GM23248 (cell line): ENCODE measurements around the gene GMPPA. TPM values are rescaled to one million over a fixed set of nuclear protein-coding genes. Genes with fewer than 3 reads are reported as not detected.

ENCODE experiments used
- DNase-seq: peaks from one replicate; pipeline ENCODE4 v3.0.0-alpha.2; 2015
- H2AFZ ChIP-seq: fragments of 200-600 bp; sonication (generic); 2 replicates; pipeline ENCODE4 v1.6.1; 2016; ENCODE audit warnings: antibody characterized with exemption
- H3F3A ChIP-seq: fragments of 200-600 bp; sonication (generic); 2 replicates; pipeline ENCODE4 v1.6.1; 2016; ENCODE audit warnings: mild to moderate bottlenecking, antibody characterized with exemption, mixed run types; ENCODE audit not compliant: insufficient read depth
- H3K27ac ChIP-seq: fragments of 200-600 bp; sonication (generic); 2 replicates; pipeline ENCODE4 v1.5.1; 2016; ENCODE audit warnings: mild to moderate bottlenecking
- H3K27me3 ChIP-seq: fragments of 200-600 bp; sonication (generic); replicated peaks from 2 replicates; pipeline ENCODE4 v1.6.1; 2016; ENCODE audit warnings: mild to moderate bottlenecking; ENCODE audit not compliant: insufficient read depth
- H3K36me3 ChIP-seq: fragments of 200-600 bp; sonication (generic); 2 replicates; pipeline ENCODE4 v1.6.1; 2016; ENCODE audit warnings: low read depth, mild to moderate bottlenecking
- H3K4me1 ChIP-seq: fragments of 200-600 bp; sonication (generic); 2 replicates; pipeline ENCODE4 v1.6.1; 2016; ENCODE audit warnings: mild to moderate bottlenecking; ENCODE audit not compliant: insufficient read depth
- H3K4me2 ChIP-seq: fragments of 200-600 bp; sonication (generic); one replicate; pipeline ENCODE4 v1.6.1; 2016; ENCODE audit warnings: mild to moderate bottlenecking; ENCODE audit not compliant: unreplicated experiment
- H3K4me3 ChIP-seq: fragments of 200-600 bp; sonication (generic); 2 replicates; pipeline ENCODE4 v1.5.1; 2016; ENCODE audit warnings: mild to moderate bottlenecking
- H3K79me2 ChIP-seq: fragments of 200-600 bp; sonication (generic); 2 replicates; pipeline ENCODE4 v1.6.1; 2016; ENCODE audit warnings: mild to moderate bottlenecking; ENCODE audit not compliant: insufficient read depth
- H3K9ac ChIP-seq: fragments of 200-600 bp; sonication (generic); 2 replicates; pipeline ENCODE4 v1.6.1; 2016; ENCODE audit warnings: mild to moderate bottlenecking
- H3K9me2 ChIP-seq: fragments of 200-600 bp; sonication (generic); 2 replicates; pipeline ENCODE4 v1.6.1; 2016; ENCODE audit warnings: mixed run types, mild to moderate bottlenecking, moderate library complexity; ENCODE audit not compliant: insufficient read depth
- H3K9me3 ChIP-seq: fragments of 200-600 bp; sonication (generic); one replicate; pipeline ENCODE4 v1.6.1; 2017; ENCODE audit warnings: low read depth
- H4K20me1 ChIP-seq: fragments of 200-600 bp; sonication (generic); 2 replicates; pipeline ENCODE4 v1.6.0; 2016; ENCODE audit not compliant: insufficient read depth
- EZH2 ChIP-seq: fragments of 200-600 bp; sonication (generic); IDR thresholded peaks from 2 replicates; pipeline ENCODE4 v1.6.1; 2018; ENCODE audit warnings: antibody characterized with exemption, mild to moderate bottlenecking; ENCODE audit not compliant: insufficient read depth, poor library complexity, severe bottlenecking
- EZH2phosphoT487 ChIP-seq: fragments of 200-600 bp; sonication (generic); IDR thresholded peaks from 2 replicates; pipeline ENCODE4 v1.6.1; 2018; ENCODE audit warnings: antibody characterized with exemption, moderate library complexity, mild to moderate bottlenecking, low read depth; ENCODE audit not compliant: insufficient read depth
- WGBS, 2 experiments: methylation state at CpG; one replicate each; pipeline ENCODE4 v1.1.6; 2015 to 2017; ENCODE audit warnings: low lambda C conversion rate in 2 of 2, low coverage in 1 of 2; ENCODE audit errors: missing lambda C conversion rate in 2 of 2; 5-methylcytosine and 5-hydroxymethylcytosine counted together
- in situ Hi-C: fragments of 300-500 bp; cut with MboI; formaldehyde crosslinking; loops from 2 replicates; pipeline ENCODE4 v1.15.0; 2020
- polyA plus RNA-seq: library from polyadenylated mRNA; unstranded; fragments of >200 nt; fragmentation: Nextera tagmentation; extraction: Ambion mirVana; gene quantifications from 2 replicates; pipeline ENCODE4 v1.2.1, GENCODE V29; 2016
- total RNA-seq: library from RNA; depleted of rRNA; stranded (reverse); fragments of >200 nt; shearing (Covaris generic); gene quantifications from 2 replicates; pipeline ENCODE4 v1.2.3, GENCODE V29; 2014

The GMPPA gene
- total and polyA plus RNA-seq, 2 experiments from 2014 or later = 60.6 to 65.6 TPM

- in situ Hi-C loops = no loop called here
- WGBS, 2 experiments = 75 to 82% methylated on average over 2 of the region's 2 CpGs
- peak; percentile 46 for DNase-seq
These were observed 1.4 kb downstream of the GMPPA start for GRCh38 chr2:219500135-219500534.

GRCh38 chr2:219501849-219502248 lies 3.2 kb downstream of the GMPPA start:
- Histone ChIP-seq H3F3A (no peaks in the 10 kb centered on the region), H3K9me2 (no peaks in the 10 kb centered on the region), H3K4me2 (no peak overlapping the region), H3K9me3 (no peaks in the 10 kb centered on the region), H3K27me3 (no peaks in the 10 kb centered on the region), H3K4me3 (no peak overlapping the region), H2AFZ (no peak overlapping the region), H3K79me2 (peaks cover 26% of the 10 kb centered on the region), H3K27ac (no peak overlapping the region), H3K4me1 (peaks cover 13% of the 10 kb centered on the region), H3K9ac (no peak overlapping the region), H4K20me1 (no peaks in the 10 kb centered on the region), H3K36me3 (peaks cover 4% of the 10 kb centered on the region; the same call in 1 of the 2 replicates)
- DNase-seq = no peak
- WGBS, 2 experiments = 91 to 94% methylated on average over 14 of the region's 14 CpGs
- no peak for TF ChIP-seq EZH2phosphoT487
- no peak for TF ChIP-seq EZH2
- in situ Hi-C loops = no loop called here

More at GRCh38 chr2:219500135-219500534, 1.4 kb downstream of the GMPPA start:
- Histone ChIP-seq H3F3A (no peaks in the 10 kb centered on the region), H3K4me2 (peak overlapping the region; percentile 95), H3K79me2 (peaks cover 26% of the 10 kb centered on the region), H4K20me1 (no peaks in the 10 kb centered on the region), H3K9ac (peak overlapping the region; percentile 99; the same call in 1 of the 2 replicates), H3K36me3 (peaks cover 4% of the 10 kb centered on the region; the same call in 1 of the 2 replicates), H3K9me2 (no peaks in the 10 kb centered on the region), H3K27ac (no peak overlapping the region), H3K4me3 (peak overlapping the region; percentile 97), H3K9me3 (no peaks in the 10 kb centered on the region), H3K4me1 (peaks cover 13% of the 10 kb centered on the region), H3K27me3 (no peaks in the 10 kb centered on the region), H2AFZ (no peak overlapping the region)
- no peak for TF ChIP-seq EZH2phosphoT487
- no peak for TF ChIP-seq EZH2

- no peak overlapping the region for H3K27ac ChIP-seq
- H3K4me3 ChIP-seq = no peak overlapping the region
- no peaks in the 10 kb centered on the region for H4K20me1 ChIP-seq
- H3K36me3 ChIP-seq = peaks cover 4% of the 10 kb centered on the region; the same call in 1 of the 2 replicates
- H3K27me3 ChIP-seq = no peaks in the 10 kb centered on the region
- H3K4me2 ChIP-seq = no peak overlapping the region
- H3K9me3 ChIP-seq = no peaks in the 10 kb centered on the region
- H3K9me2 ChIP-seq = no peaks in the 10 kb centered on the region
- TF ChIP-seq EZH2 (no peak), EZH2phosphoT487 (no peak)
- no peak overlapping the region for H3K9ac ChIP-seq
- H3F3A ChIP-seq = no peaks in the 10 kb centered on the region
- peaks cover 13% of the 10 kb centered on the region for H3K4me1 ChIP-seq
- in situ Hi-C loops = no loop called here
- H3K79me2 ChIP-seq = peaks cover 26% of the 10 kb centered on the region
- DNase-seq = no peak
- no peak overlapping the region for H2AFZ ChIP-seq
These were observed 3.9 kb downstream of the GMPPA start for GRCh38 chr2:219502618-219503017.

GRCh38 chr2:219505585-219505984 lies 6.9 kb downstream of the GMPPA start:
- H3K9me2 ChIP-seq = no peaks in the 10 kb centered on the region
- H3K9me3 ChIP-seq = no peaks in the 10 kb centered on the region
- H2AFZ ChIP-seq = no peak overlapping the region
- peaks cover 4% of the 10 kb centered on the region; the same call in 1 of the 2 replicates for H3K36me3 ChIP-seq
- peaks cover 9% of the 10 kb centered on the region; the same call in 1 of the 2 replicates for H3K79me2 ChIP-seq
- no peaks in the 10 kb centered on the region for H3K27me3 ChIP-seq
- H3F3A ChIP-seq = no peaks in the 10 kb centered on the region
- WGBS, 2 experiments = 92 to 95% methylated on average over 9 of the region's 9 CpGs
- in situ Hi-C loops = no loop called here
- no peak overlapping the region for H3K4me3 ChIP-seq
- H3K27ac ChIP-seq = no peak overlapping the region
- DNase-seq = no peak
- TF ChIP-seq EZH2 = no peak
- TF ChIP-seq EZH2phosphoT487 = no peak
- no peak overlapping the region for H3K9ac ChIP-seq
- no peak overlapping the region for H3K4me2 ChIP-seq
- no peaks in the 10 kb centered on the region for H4K20me1 ChIP-seq
- H3K4me1 ChIP-seq = peaks cover 13% of the 10 kb centered on the region
